HFFc6 (cell line): ENCODE measurements around the gene TP53RK. TPM values are rescaled to one million over a fixed set of nuclear protein-coding genes. Genes with fewer than 3 reads are reported as not detected.

Source experiments
- DNase-seq: peaks from one replicate; pipeline ENCODE4 v3.0.0-alpha.2; 2018
- H3K27ac Mint-ChIP-seq: 2 replicates; pipeline ENCODE4 v1.8.0; 2020; ENCODE audit warnings: mild to moderate bottlenecking, mixed read lengths
- H3K27me3 Mint-ChIP-seq: 2 replicates; pipeline ENCODE4 v1.8.0; 2021; ENCODE audit warnings: mild to moderate bottlenecking, moderate library complexity, mixed read lengths; ENCODE audit not compliant: insufficient read depth
- H3K36me3 Mint-ChIP-seq: 2 replicates; pipeline ENCODE4 v1.8.0; 2021; ENCODE audit warnings: low read depth, mixed read lengths
- H3K4me1 Mint-ChIP-seq: 2 replicates; pipeline ENCODE4 v1.8.0; 2020; ENCODE audit warnings: low read depth, mixed read lengths
- H3K4me3 Mint-ChIP-seq: 2 replicates; pipeline ENCODE4 v1.8.0; 2020; ENCODE audit warnings: mild to moderate bottlenecking, moderate library complexity, mixed read lengths
- H3K9me3 Mint-ChIP-seq: 2 replicates; pipeline ENCODE4 v1.8.0; 2020; ENCODE audit warnings: mild to moderate bottlenecking, mixed read lengths
- CTCF ChIP-seq: fragments of 200-600 bp; sonication (generic); IDR thresholded peaks from 2 replicates; pipeline ENCODE4 v1.5.0; 2021; ENCODE audit warnings: antibody characterized with exemption, mild to moderate bottlenecking
- total RNA-seq, 6 experiments: library from RNA; stranded (reverse); fragmentation: NEBNext Ultra II Directional; extraction: Animal tissue kit (Norgen Biotek cat#: 25700); gene quantifications; 2 replicates in 1 of 6; 3 replicates in 5 of 6; pipeline ENCODE4 v1.2.3, GENCODE V29; 2021

The TP53RK gene
- total RNA-seq, 6 experiments from 2014 or later: 14.8 to 20.0 (median 15.8) TPM

GRCh38 chr20:46723039-46723438 is 33.8 kb upstream of the TP53RK start:
- H3K4me3 Mint-ChIP-seq: no peak overlapping the region
- no peaks in the 10 kb centered on the region for H3K4me1 Mint-ChIP-seq
- no peak for DNase-seq
- H3K9me3 Mint-ChIP-seq: peaks cover 23% of the 10 kb centered on the region
- H3K36me3 Mint-ChIP-seq: peaks cover 43% of the 10 kb centered on the region
- H3K27me3 Mint-ChIP-seq: no peaks in the 10 kb centered on the region; the same call in 1 of the 2 replicates
- no peak overlapping the region for H3K27ac Mint-ChIP-seq
- no peak for TF ChIP-seq CTCF

GRCh38 chr20:46722450-46722849 is 33.2 kb upstream of the TP53RK start:
- Mint-ChIP-seq H3K27ac (no peak overlapping the region), H3K9me3 (peaks cover 23% of the 10 kb centered on the region), H3K36me3 (peaks cover 47% of the 10 kb centered on the region), H3K4me3 (no peak overlapping the region), H3K27me3 (no peaks in the 10 kb centered on the region), H3K4me1 (no peaks in the 10 kb centered on the region)
- no peak for TF ChIP-seq CTCF
- no peak for DNase-seq

- H3K36me3 Mint-ChIP-seq: peaks cover 42% of the 10 kb centered on the region
- no peaks in the 10 kb centered on the region for H3K27me3 Mint-ChIP-seq
- H3K9me3 Mint-ChIP-seq: peaks cover 23% of the 10 kb centered on the region
- no peak overlapping the region for H3K27ac Mint-ChIP-seq
- no peak for DNase-seq
- no peak for TF ChIP-seq CTCF
- H3K4me3 Mint-ChIP-seq: no peak overlapping the region
- H3K4me1 Mint-ChIP-seq: no peaks in the 10 kb centered on the region
These were observed 32.2 kb upstream of the TP53RK start for GRCh38 chr20:46721476-46721875.

- TF ChIP-seq CTCF: no peak
- DNase-seq: no peak
- H3K4me1 Mint-ChIP-seq: no peaks in the 10 kb centered on the region
- peaks cover 39% of the 10 kb centered on the region for H3K36me3 Mint-ChIP-seq
- peaks cover 23% of the 10 kb centered on the region for H3K9me3 Mint-ChIP-seq
- H3K27me3 Mint-ChIP-seq: no peaks in the 10 kb centered on the region
- no peak overlapping the region for H3K4me3 Mint-ChIP-seq
- no peak overlapping the region for H3K27ac Mint-ChIP-seq
These were observed 31.7 kb upstream of the TP53RK start for GRCh38 chr20:46720776-46721425.

- H3K36me3 Mint-ChIP-seq: peaks cover 44% of the 10 kb centered on the region
- peaks cover 8% of the 10 kb centered on the region for H3K4me1 Mint-ChIP-seq
- DNase-seq: no peak
- H3K9me3 Mint-ChIP-seq: peaks cover 23% of the 10 kb centered on the region
- H3K4me3 Mint-ChIP-seq: no peak overlapping the region
- TF ChIP-seq CTCF: no peak
- H3K27me3 Mint-ChIP-seq: no peaks in the 10 kb centered on the region; the same call in 1 of the 2 replicates
- H3K27ac Mint-ChIP-seq: no peak overlapping the region
These were observed 30.8 kb upstream of the TP53RK start for GRCh38 chr20:46720019-46720418.
